Measurements from ENCODE around the gene HAS3. TPM values are rescaled to one million over a fixed set of nuclear protein-coding genes. Genes with fewer than 3 reads are reported as not detected.
"Not testable (repeated sequence)": the region's sequence is repeated elsewhere in the genome, so short reads cannot be mapped to it uniquely, and the experiment has no call there.

Gene HAS3
- polyA plus RNA-seq, 3 donors, result 3.5 to 4.5 (median 4.4) TPM

GRCh38 chr16:69141014-69141413 lies 35.6 kb downstream of the HAS3 start:
- DNase-seq (ENCODE audit: low read depth in 3 of 3, low spot score in 2 of 3), result no peak

GRCh38 chr16:69141936-69142335 lies 36.5 kb downstream of the HAS3 start:
- no peak for DNase-seq (ENCODE audit: low read depth in 3 of 3, low spot score in 2 of 3)

DNA sequence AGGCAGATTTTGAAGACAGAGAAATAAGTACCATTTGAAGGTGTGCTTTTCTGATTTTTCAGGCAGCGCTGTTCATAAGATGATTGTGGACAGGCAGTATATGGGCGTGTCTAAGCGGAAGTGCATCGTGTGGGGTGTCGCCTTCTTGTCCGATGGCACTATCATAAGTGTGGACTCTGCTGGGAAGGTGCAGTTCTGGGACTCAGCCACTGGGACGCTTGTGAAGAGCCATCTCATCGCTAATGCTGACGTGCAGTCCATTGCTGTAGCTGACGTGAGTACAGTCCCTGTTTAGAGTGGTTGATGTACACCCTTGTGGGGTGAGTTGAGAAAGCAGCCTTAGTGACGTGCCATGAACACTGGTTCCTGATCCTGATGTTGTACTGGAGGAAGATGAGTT lies 37.7 kb downstream of the HAS3 start:
- DNase-seq (ENCODE audit: low read depth in 3 of 3, low spot score in 2 of 3), result no peak

DNA sequence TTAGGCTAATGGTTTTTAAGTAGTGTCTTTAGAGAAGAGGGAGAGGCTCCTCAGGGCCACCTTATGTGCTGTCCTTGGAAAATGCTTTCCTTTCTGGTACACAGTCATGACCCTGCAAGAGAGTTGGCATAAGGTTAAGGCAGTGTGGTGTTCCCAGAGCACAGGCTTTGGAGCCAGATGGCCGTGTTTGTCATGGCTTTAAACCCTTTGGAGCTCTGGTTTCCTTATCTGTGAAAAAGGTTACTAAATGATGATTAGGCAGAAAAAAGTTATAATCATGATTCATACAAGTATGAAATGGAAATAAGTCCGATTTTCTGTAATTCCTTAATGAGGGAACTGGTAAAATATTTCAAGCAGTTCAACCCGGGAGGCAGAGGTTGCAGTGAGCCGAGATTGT lies 40.2 kb downstream of the HAS3 start:
- DNase-seq (ENCODE audit: low read depth in 3 of 3, low spot score in 2 of 3), result no peak

DNA sequence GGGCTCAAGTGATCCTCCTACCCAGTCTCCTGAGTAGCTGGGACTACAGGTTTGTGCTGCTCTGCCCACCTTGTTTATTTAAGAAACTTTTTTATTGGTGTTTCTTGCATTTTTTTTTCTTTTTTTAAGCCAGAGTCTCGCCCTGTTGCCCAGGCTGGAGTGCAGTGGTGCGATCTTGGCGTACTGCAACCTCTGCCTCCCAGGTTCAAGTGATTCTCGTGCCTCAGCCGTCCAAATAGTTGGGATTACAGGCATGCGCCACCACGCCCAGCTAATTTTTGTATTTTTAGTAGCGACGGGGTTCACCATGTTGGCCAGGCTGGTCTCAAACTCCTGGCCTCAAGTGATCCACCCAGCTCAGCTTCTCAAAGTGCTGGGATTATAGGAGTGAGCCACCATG lies 44.2 kb downstream of the HAS3 start:
- not testable (repeated sequence) for DNase-seq (ENCODE audit: low read depth in 3 of 3, low spot score in 2 of 3)

DNA sequence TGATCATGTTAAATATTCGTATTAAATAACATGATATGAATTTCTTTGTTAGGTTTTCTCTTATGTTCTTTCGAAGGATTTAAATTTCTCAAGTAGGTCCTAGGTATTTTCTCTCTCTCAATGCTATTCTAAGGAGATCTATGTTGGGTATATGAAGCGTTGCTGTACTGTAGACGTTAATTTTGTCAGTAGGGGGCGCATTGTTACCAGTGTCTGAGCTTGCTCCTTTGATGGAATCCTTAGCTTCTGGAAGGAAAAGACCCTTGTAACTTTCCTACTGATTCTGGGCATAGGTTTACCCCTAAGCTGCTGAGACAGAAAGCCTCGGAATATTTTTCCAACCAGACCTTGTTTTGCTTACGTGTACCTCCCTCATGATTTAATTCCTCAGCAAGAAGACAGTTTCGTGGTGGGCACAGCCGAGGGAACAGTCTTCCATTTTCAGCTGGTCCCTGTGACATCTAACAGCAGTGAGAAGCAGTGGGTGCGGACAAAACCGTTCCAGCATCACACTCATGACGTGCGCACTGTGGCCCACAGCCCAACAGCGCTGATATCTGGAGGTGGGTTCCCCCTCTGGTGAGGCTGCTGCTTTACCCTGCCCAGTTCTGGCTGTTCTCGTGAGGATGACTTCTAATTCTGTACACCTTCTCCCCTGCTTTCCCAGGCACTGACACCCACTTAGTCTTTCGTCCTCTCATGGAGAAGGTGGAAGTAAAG lies 44.9 kb downstream of the HAS3 start:
- DNase-seq (ENCODE audit: low read depth in 3 of 3, low spot score in 2 of 3), result peak in 1 of 3 donors; percentile 74

DNA sequence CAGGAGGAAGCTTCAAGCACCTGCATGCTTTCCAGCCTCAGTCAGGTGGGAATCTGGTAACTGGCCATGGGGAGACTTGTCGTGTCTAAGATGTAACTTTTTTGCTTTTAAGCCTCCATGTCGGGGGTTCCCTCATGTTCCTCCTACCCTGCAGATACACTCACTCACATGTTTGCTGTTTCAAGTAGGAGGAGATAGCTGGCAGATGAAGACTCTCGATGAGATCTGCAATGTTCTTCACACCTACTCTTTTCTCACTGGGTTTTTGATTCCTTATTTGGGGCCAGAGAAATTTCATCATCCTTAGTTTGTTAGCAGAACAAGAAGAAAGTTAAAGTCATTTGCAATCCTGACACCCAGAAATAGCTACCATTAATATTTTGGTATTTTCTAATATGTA lies 51.7 kb downstream of the HAS3 start:
- DNase-seq (ENCODE audit: low read depth in 3 of 3, low spot score in 2 of 3), result no peak

GRCh38 chr16:69160192-69160591 lies 54.7 kb downstream of the HAS3 start:
- DNase-seq (ENCODE audit: low read depth in 3 of 3, low spot score in 2 of 3), result no peak

- no peak for DNase-seq (ENCODE audit: low read depth in 3 of 3, low spot score in 2 of 3)
These were observed 60.1 kb downstream of the HAS3 start for GRCh38 chr16:69165584-69165983.

GRCh38 chr16:69166221-69166833 lies 60.9 kb downstream of the HAS3 start:
- no peak for DNase-seq (ENCODE audit: low read depth in 3 of 3, low spot score in 2 of 3)

- no peak for DNase-seq (ENCODE audit: low read depth in 3 of 3, low spot score in 2 of 3)
These were observed 61.8 kb downstream of the HAS3 start for GRCh38 chr16:69166946-69167930.

Other genes with a start within 250 kb of the HAS3 start
- 100 to 1,000 TPM; 160 to 183 (median 161) TPM for gene CHTF8, start 26.9 kb downstream of the HAS3 start, polyA plus RNA-seq (ENCODE audit: insufficient read length in 3 of 3)
- gene UTP4, start 27.0 kb downstream of the HAS3 start, polyA plus RNA-seq (ENCODE audit: insufficient read length in 3 of 3), result 10 to 100 TPM; 63.8 to 67.2 (median 64.2) TPM
- 10 to 100 TPM; 10.6 to 11.8 (median 11.0) TPM for gene SNTB2, start 81.5 kb downstream of the HAS3 start, polyA plus RNA-seq (ENCODE audit: insufficient read length in 3 of 3)
- 10 to 100 TPM; 41.6 to 47.9 (median 43.8) TPM for gene VPS4A, start 205.7 kb downstream of the HAS3 start, polyA plus RNA-seq (ENCODE audit: insufficient read length in 3 of 3)
- 1 to 10 TPM; 2.5 to 3.1 (median 2.6) TPM for gene PDF, start 224.9 kb downstream of the HAS3 start, polyA plus RNA-seq (ENCODE audit: insufficient read length in 3 of 3)
- gene COG8, start 233.9 kb downstream of the HAS3 start, polyA plus RNA-seq (ENCODE audit: insufficient read length in 3 of 3), result 10 to 100 TPM; 26.9 to 34.7 (median 27.8) TPM
- gene NIP7, start 234.1 kb downstream of the HAS3 start, polyA plus RNA-seq (ENCODE audit: insufficient read length in 3 of 3), result 10 to 100 TPM; 33.3 to 37.7 (median 36.8) TPM
- gene TMED6, start 246.1 kb downstream of the HAS3 start, polyA plus RNA-seq (ENCODE audit: insufficient read length in 3 of 3), result 1 to 10 TPM; 1.5 to 3.6 (median 2.3) TPM

Data from right renal cortex interstitium (tissue), 3 donors.